K562 (cell line): ENCODE data around the gene ATXN10. TPM values are rescaled to one million over a fixed set of nuclear protein-coding genes. Genes with fewer than 3 reads are reported as not detected.

ENCODE experiments used
- ATAC-seq: fragments of 200-7000 bp; cut with Tn5 transposase; 3 replicates; pipeline ENCODE4 v1.9.1; 2020; ENCODE audit warnings: moderate library complexity
- BruUV-seq: library from RNA; stranded (reverse); fragments of 400-500 nt; replicated peaks from 2 replicates; lab custom pipeline; 2021; lab: Mats Ljungman, UMichigan
- CTCF ChIA-PET: fragments of 300-600 bp; formaldehyde crosslinking; extraction: SDS; loops from one replicate; lab custom pipeline; 2021; ENCODE audit warnings: low intra/inter-chr PET ratio; lab: Yijun Ruan, JAX
- POLR2A ChIA-PET: fragments of 300-600, 350-650 bp; sonication (Branson Sonifier 250); formaldehyde crosslinking; extraction: SDS; loops from one replicate; lab custom pipeline; 2021; ENCODE audit warnings: antibody characterized with exemption, inconsistent platforms; lab: Yijun Ruan, JAX
- DNase-seq, 4 experiments: peaks; one replicate each; pipeline versions ENCODE4 v3.0.0 to v3.0.0-alpha.2; 2011 to 2018; ENCODE audit warnings: low spot score in 3 of 4, mixed read lengths in 3 of 4; ENCODE audit errors: extremely low read depth in 1 of 4
- FAIRE-seq: peaks from 2 replicates; lab custom pipeline; 2011; peaks lifted over from hg19 to GRCh38; lab: Jason Lieb, UNC
- H2AFZ ChIP-seq: 2 replicates; pipeline ENCODE4 v1.6.0; 2011; ENCODE audit warnings: low read depth, low read length, control low read depth, inconsistent platforms
- H3K27ac ChIP-seq: fragments of 200-600 bp; 3 replicates; pipeline ENCODE4 v1.8.0; 2011; ENCODE audit warnings: low read depth, mild to moderate bottlenecking, control low read depth, inconsistent platforms, low read length, moderate library complexity, mixed read lengths; ENCODE audit errors: extremely low read depth
- H3K27me3 ChIP-seq, 2 experiments: fragments of 300-600 bp in 1 of 2; 2 replicates in 1 of 2; 3 replicates in 1 of 2; pipeline versions ENCODE4 v1.6.0 to v1.8.0; 2011; ENCODE audit warnings: inconsistent platforms in 2 of 2, low read length in 2 of 2, mild to moderate bottlenecking in 1 of 2, mixed read lengths in 1 of 2, moderate library complexity in 1 of 2; ENCODE audit not compliant: control insufficient read depth in 2 of 2, insufficient read depth in 2 of 2
- H3K36me3 ChIP-seq: fragments of 300-600 bp; 3 replicates; pipeline ENCODE4 v1.8.0; 2011; ENCODE audit warnings: mild to moderate bottlenecking, low read length, inconsistent platforms; ENCODE audit not compliant: control insufficient read depth, insufficient read depth
- H3K4me1 ChIP-seq, 2 experiments: fragments of 200-600 bp in 1 of 2; replicated peaks in 1 of 2; 2 replicates in 1 of 2; 3 replicates in 1 of 2; pipeline versions ENCODE4 v1.5.1 to v1.8.0; 2011; ENCODE audit warnings: inconsistent platforms in 2 of 2, low read length in 2 of 2, mild to moderate bottlenecking in 1 of 2, mixed read lengths in 1 of 2, moderate library complexity in 1 of 2; ENCODE audit not compliant: control insufficient read depth in 2 of 2, insufficient read depth in 2 of 2
- H3K4me2 ChIP-seq: 2 replicates; pipeline ENCODE4 v1.6.1; 2011; ENCODE audit warnings: low read length, control low read depth, inconsistent platforms, mixed read lengths; ENCODE audit not compliant: insufficient read depth
- H3K4me3 ChIP-seq: fragments of 200-600 bp; sonication (generic), shearing (Covaris generic); 2 replicates; pipeline ENCODE4 v1.5.1; 2016; ENCODE audit warnings: control low read depth, inconsistent platforms
- H3K79me2 ChIP-seq: fragments of 200-600 bp; 3 replicates; pipeline ENCODE4 v1.8.0; 2011; ENCODE audit warnings: low read length, inconsistent platforms; ENCODE audit not compliant: control insufficient read depth, insufficient read depth
- H3K9ac ChIP-seq, 2 experiments: 2 replicates each; pipeline versions ENCODE4 v1.6.0 to v1.6.1; 2011; ENCODE audit warnings: low read depth in 2 of 2, low read length in 2 of 2, control low read depth in 1 of 2, inconsistent platforms in 1 of 2, mild to moderate bottlenecking in 1 of 2, mixed read lengths in 1 of 2; ENCODE audit not compliant: insufficient read depth in 1 of 2
- H3K9me1 ChIP-seq: one replicate; pipeline ENCODE4 v1.6.0; 2011; ENCODE audit warnings: inconsistent platforms, mild to moderate bottlenecking, low read length, moderate library complexity; ENCODE audit not compliant: control insufficient read depth, insufficient read depth
- H3K9me3 ChIP-seq: replicated peaks from 2 replicates; pipeline ENCODE4 v1.5.1; 2011; ENCODE audit warnings: low read depth, low read length, inconsistent platforms; ENCODE audit not compliant: control insufficient read depth, insufficient read depth
- H4K20me1 ChIP-seq: replicated peaks from 2 replicates; pipeline ENCODE4 v1.6.1; 2011; ENCODE audit warnings: low read length, inconsistent platforms, mixed read lengths; ENCODE audit not compliant: control insufficient read depth, insufficient read depth
- IRF2 ChIP-seq: sonication (generic); formaldehyde crosslinking; IDR thresholded peaks from 2 replicates; pipeline ENCODE4 v1.8.1; 2022; ENCODE audit warnings: mild to moderate bottlenecking, missing genetic modification reagents
- KAT8 ChIP-seq: fragments of 450-650 bp; IDR thresholded peaks from 2 replicates; pipeline ENCODE4 v1.6.1; 2016; ENCODE audit warnings: low read depth, mild to moderate bottlenecking
- KLF13 ChIP-seq: fragments of 450-650 bp; IDR thresholded peaks from 2 replicates; pipeline ENCODE4 v1.6.1; 2016; ENCODE audit warnings: missing genetic modification characterization, low read depth, mild to moderate bottlenecking, missing compliant biosample characterization, moderate library complexity, borderline replicate concordance
- MAFG ChIP-seq: fragments of 450-650 bp; conservative IDR thresholded peaks from 2 replicates; pipeline ENCODE4 v1.6.1; 2016; ENCODE audit warnings: missing genetic modification characterization, missing compliant biosample characterization
- MTA2 ChIP-seq: fragments of 450-650 bp; IDR thresholded peaks from 2 replicates; pipeline ENCODE4 v1.6.1; 2016; ENCODE audit warnings: low read depth
- NFE2 ChIP-seq: IDR thresholded peaks from 2 replicates; pipeline ENCODE4 v1.6.1; 2014; ENCODE audit warnings: antibody characterized with exemption, low read depth
- PCBP1 ChIP-seq: fragments of 200-400 bp; formaldehyde crosslinking; IDR thresholded peaks from 2 replicates; pipeline ENCODE4 v1.6.1; 2018; ENCODE audit warnings: mild to moderate bottlenecking, low read depth, low read length; ENCODE audit not compliant: poor library complexity, severe bottlenecking
- PHB2 ChIP-seq: fragments of 450-650 bp; IDR thresholded peaks from 2 replicates; pipeline ENCODE4 v1.6.1; 2017; ENCODE audit warnings: low read depth
- TBL1XR1 ChIP-seq, 2 experiments: IDR thresholded peaks; 2 replicates each; pipeline ENCODE4 v1.6.1; 2012; ENCODE audit warnings: improper control_type of control experiment in 2 of 2, low read length in 2 of 2, mild to moderate bottlenecking in 1 of 2
- ZNF75A ChIP-seq: fragments of 450-650 bp; formaldehyde crosslinking; IDR thresholded peaks from 2 replicates; pipeline ENCODE4 v1.4.0; 2020; ENCODE audit warnings: mild to moderate bottlenecking
- WGBS: fragments of 100-300 bp; shearing (Covaris generic); methylation state at CpG from one replicate; pipeline ENCODE4 v1.1.6; 2016; ENCODE audit warnings: low coverage, mixed read lengths; ENCODE audit not compliant: insufficient coverage; ENCODE audit errors: missing lambda C conversion rate; 5-methylcytosine and 5-hydroxymethylcytosine counted together
- in situ Hi-C: fragments of 300-500 bp; cut with MboI; formaldehyde crosslinking; loops from 4 replicates; pipeline ENCODE4 v1.15.0; 2018; ENCODE audit warnings: inconsistent platforms, mixed read lengths
- intact Hi-C: fragments of 100-400 bp; cut with micrococcal nuclease; formaldehyde crosslinking; loops from 2 replicates; pipeline ENCODE4 v1.14.2; 2022
- polyA plus RNA-seq, 8 experiments: library from polyadenylated mRNA; depleted of rRNA in 4 of 8; stranded (reverse) in 5 of 8; unstranded in 3 of 8; fragments of >200 nt; fragmentation: Nextera tagmentation in 2 of 8; fragmentation: Illumina TruSeq in 1 of 8; extraction: Ambion mirVana in 2 of 8; extraction: Trizol in 1 of 8; gene quantifications; 2 replicates each; pipeline versions ENCODE4 v1.2.1 to v1.2.3, GENCODE V29; 2011 to 2014; ENCODE audit warnings: inconsistent platforms in 1 of 8, missing spikeins in 1 of 8
- total RNA-seq, 7 experiments: library from RNA; depleted of rRNA in 6 of 7; stranded (reverse); fragments of >200 nt in 6 of 7; fragmentation: Illumina TruSeq in 2 of 7; extraction: Trizol in 2 of 7; gene quantifications; 2 replicates each; pipeline versions ENCODE4 v1.2.1 to v1.2.3, GENCODE V29; 2011 to 2021; ENCODE audit warnings: low replicate concordance in 1 of 7
- TF ChIP-seq, protein P1 (sequence below): fragments of 200-400 bp; formaldehyde crosslinking; IDR thresholded peaks from 2 replicates; pipeline ENCODE4 v1.6.1; 2017; ENCODE audit warnings: mild to moderate bottlenecking, low read depth, low read length, moderate library complexity
- TF ChIP-seq, protein P2 (sequence below): sonication (generic); formaldehyde crosslinking; IDR thresholded peaks from 2 replicates; pipeline ENCODE4 v1.8.1; 2023; ENCODE audit warnings: mild to moderate bottlenecking, missing genetic modification reagents

ATXN10 gene
- total and polyA plus RNA-seq, 9 of the 15 experiments (the other 6 are each of a cell fraction or from before 2014, with no cell fraction given), result 11.5 to 190 (median 33.6) TPM

DNA sequence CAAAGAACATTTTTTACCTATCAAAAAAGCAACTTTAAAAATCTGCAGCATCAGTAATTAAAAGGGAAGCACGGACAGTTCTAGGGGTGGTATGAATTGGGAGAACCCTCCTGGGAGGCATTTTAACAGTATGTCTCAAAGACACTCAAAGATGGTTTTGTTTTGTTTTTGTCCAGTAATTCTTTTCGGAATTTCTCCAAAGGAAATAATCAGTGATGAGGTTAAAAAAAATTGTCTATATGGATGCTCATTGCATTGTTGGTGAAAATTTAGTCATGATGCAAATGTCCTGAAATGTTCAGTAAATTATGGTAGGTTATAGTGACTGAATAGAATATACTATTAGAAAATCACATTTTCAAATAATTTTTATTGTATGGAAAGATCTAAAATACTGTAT, 115.1 kb downstream of the ATXN10 start:
- ATAC-seq, result no peak
- H3K4me2 ChIP-seq, result no peak overlapping the region
- in situ Hi-C loops, result no loop called here

More for the DNA sequence above, 115.1 kb downstream of the ATXN10 start:
- Histone ChIP-seq H3K27me3 (no peaks in the 10 kb centered on the region), H3K27ac (no peak overlapping the region), H2AFZ (no peak overlapping the region), H3K79me2 (no peaks in the 10 kb centered on the region), H3K9ac (no peak overlapping the region), H4K20me1 (peaks cover 3% of the 10 kb centered on the region; the same call in 1 of the 2 replicates), H3K4me3 (no peak overlapping the region), H3K4me1 (no peaks in the 10 kb centered on the region), H3K9me3 (no peaks in the 10 kb centered on the region), H3K36me3 (no peaks in the 10 kb centered on the region), H3K9me1 (no peaks in the 10 kb centered on the region)
- 45% methylated on average over 2 of the region's 2 CpGs for WGBS
- no peak for FAIRE-seq
- TF ChIP-seq, protein P1, sequence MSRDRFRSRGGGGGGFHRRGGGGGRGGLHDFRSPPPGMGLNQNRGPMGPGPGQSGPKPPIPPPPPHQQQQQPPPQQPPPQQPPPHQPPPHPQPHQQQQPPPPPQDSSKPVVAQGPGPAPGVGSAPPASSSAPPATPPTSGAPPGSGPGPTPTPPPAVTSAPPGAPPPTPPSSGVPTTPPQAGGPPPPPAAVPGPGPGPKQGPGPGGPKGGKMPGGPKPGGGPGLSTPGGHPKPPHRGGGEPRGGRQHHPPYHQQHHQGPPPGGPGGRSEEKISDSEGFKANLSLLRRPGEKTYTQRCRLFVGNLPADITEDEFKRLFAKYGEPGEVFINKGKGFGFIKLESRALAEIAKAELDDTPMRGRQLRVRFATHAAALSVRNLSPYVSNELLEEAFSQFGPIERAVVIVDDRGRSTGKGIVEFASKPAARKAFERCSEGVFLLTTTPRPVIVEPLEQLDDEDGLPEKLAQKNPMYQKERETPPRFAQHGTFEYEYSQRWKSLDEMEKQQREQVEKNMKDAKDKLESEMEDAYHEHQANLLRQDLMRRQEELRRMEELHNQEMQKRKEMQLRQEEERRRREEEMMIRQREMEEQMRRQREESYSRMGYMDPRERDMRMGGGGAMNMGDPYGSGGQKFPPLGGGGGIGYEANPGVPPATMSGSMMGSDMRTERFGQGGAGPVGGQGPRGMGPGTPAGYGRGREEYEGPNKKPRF, result no peak
- no peak for TF ChIP-seq KLF13 (tag)
- TF ChIP-seq KAT8, result no peak
- TF ChIP-seq MTA2, result no peak
- no peak for TF ChIP-seq IRF2 (CRISPR knock-in tag)
- TF ChIP-seq, protein P2, sequence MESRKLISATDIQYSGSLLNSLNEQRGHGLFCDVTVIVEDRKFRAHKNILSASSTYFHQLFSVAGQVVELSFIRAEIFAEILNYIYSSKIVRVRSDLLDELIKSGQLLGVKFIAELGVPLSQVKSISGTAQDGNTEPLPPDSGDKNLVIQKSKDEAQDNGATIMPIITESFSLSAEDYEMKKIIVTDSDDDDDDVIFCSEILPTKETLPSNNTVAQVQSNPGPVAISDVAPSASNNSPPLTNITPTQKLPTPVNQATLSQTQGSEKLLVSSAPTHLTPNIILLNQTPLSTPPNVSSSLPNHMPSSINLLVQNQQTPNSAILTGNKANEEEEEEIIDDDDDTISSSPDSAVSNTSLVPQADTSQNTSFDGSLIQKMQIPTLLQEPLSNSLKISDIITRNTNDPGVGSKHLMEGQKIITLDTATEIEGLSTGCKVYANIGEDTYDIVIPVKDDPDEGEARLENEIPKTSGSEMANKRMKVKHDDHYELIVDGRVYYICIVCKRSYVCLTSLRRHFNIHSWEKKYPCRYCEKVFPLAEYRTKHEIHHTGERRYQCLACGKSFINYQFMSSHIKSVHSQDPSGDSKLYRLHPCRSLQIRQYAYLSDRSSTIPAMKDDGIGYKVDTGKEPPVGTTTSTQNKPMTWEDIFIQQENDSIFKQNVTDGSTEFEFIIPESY (CRISPR knock-in tag), result no peak
- TF ChIP-seq TBL1XR1 (IDR thresholded peaks at IDR 0.05; ENCODE audit: low read length in 2 of 2), result no peak
- TF ChIP-seq PCBP1, result no peak
- no peak for TF ChIP-seq PHB2
- no peak for TF ChIP-seq ZNF75A (CRISPR knock-in tag)
- TF ChIP-seq NFE2, result no peak
- no peak for TF ChIP-seq MAFG (tag)
- ChIA-PET CTCF (no interaction called here), POLR2A (no interaction called here)
- intact Hi-C loops, result no loop called here
- DNase-seq, result no peak
- no TSS peak for BruUV-seq
